Parathyroid adenoma (tissue), 2 donors: ENCODE data around the gene PON3.

Experiments used
- H2AFZ ChIP-seq: fragments of 300-600 bp; sonication (generic); one replicate; pipeline ENCODE4 v1.7.0; 2017; ENCODE audit warnings: antibody characterized with exemption, mild to moderate bottlenecking
- H3K27ac ChIP-seq: fragments of 300-600 bp; sonication (generic); one replicate; pipeline ENCODE4 v1.7.0; 2017
- H3K27me3 ChIP-seq: fragments of 300-600 bp; sonication (generic); one replicate; pipeline ENCODE4 v1.7.0; 2017; ENCODE audit warnings: low read length; ENCODE audit not compliant: control insufficient read depth, insufficient read depth
- H3K36me3 ChIP-seq: fragments of 300-600 bp; sonication (generic); one replicate; pipeline ENCODE4 v1.7.0; 2017; ENCODE audit warnings: low read length; ENCODE audit not compliant: control insufficient read depth, insufficient read depth
- H3K4me1 ChIP-seq: fragments of 300-600 bp; sonication (generic); one replicate; pipeline ENCODE4 v1.7.0; 2017; ENCODE audit warnings: control low read depth
- H3K4me2 ChIP-seq: fragments of 300-600 bp; sonication (generic); one replicate; pipeline ENCODE4 v1.7.0; 2017; ENCODE audit warnings: low read length
- H3K4me3 ChIP-seq: fragments of 300-600 bp; sonication (generic); one replicate; pipeline ENCODE4 v1.7.0; 2017; ENCODE audit warnings: low read depth, low read length
- H3K79me2 ChIP-seq: fragments of 300-600 bp; sonication (generic); one replicate; pipeline ENCODE4 v1.7.0; 2017; ENCODE audit warnings: control low read depth
- H3K9ac ChIP-seq: fragments of 300-600 bp; sonication (generic); one replicate; pipeline ENCODE4 v1.7.0; 2017; ENCODE audit warnings: mild to moderate bottlenecking
- H3K9me3 ChIP-seq: fragments of 300-600 bp; sonication (generic); one replicate; pipeline ENCODE4 v1.7.0; 2017; ENCODE audit warnings: low read length; ENCODE audit not compliant: control insufficient read depth
- CTCF ChIP-seq: fragments of 300-600 bp; sonication (generic); IDR thresholded peaks from one replicate; pipeline ENCODE4 v1.7.0; 2017; ENCODE audit warnings: antibody characterized with exemption, mild to moderate bottlenecking
- donor health status: primary hyperparathyroidism.

Gene PON3

GRCh38 chr7:95322854-95323253, 73.3 kb downstream of the PON3 start:
- Histone ChIP-seq H3K27me3 (no peaks in the 10 kb centered on the region), H3K4me3 (no peak overlapping the region), H3K4me2 (no peak overlapping the region), H3K4me1 (no peaks in the 10 kb centered on the region), H2AFZ (no peak overlapping the region), H3K36me3 (no peaks in the 10 kb centered on the region), H3K9me3 (no peaks in the 10 kb centered on the region), H3K27ac (no peak overlapping the region), H3K79me2 (no peaks in the 10 kb centered on the region), H3K9ac (no peak overlapping the region)
- no peak for TF ChIP-seq CTCF

- Histone ChIP-seq H2AFZ (no peak overlapping the region), H3K36me3 (no peaks in the 10 kb centered on the region), H3K4me3 (no peak overlapping the region), H3K9me3 (no peaks in the 10 kb centered on the region), H3K79me2 (no peaks in the 10 kb centered on the region), H3K4me2 (no peak overlapping the region), H3K9ac (no peak overlapping the region), H3K4me1 (no peaks in the 10 kb centered on the region), H3K27ac (no peak overlapping the region), H3K27me3 (no peaks in the 10 kb centered on the region)
- no peak for TF ChIP-seq CTCF
Measured at GRCh38 chr7:95322396-95322795, 73.8 kb downstream of the PON3 start.

- H3K4me1 ChIP-seq: no peaks in the 10 kb centered on the region
- no peaks in the 10 kb centered on the region for H3K36me3 ChIP-seq
- no peak overlapping the region for H3K27ac ChIP-seq
- no peak overlapping the region for H3K9ac ChIP-seq
- no peaks in the 10 kb centered on the region for H3K9me3 ChIP-seq
- no peak overlapping the region for H3K4me2 ChIP-seq
- no peaks in the 10 kb centered on the region for H3K79me2 ChIP-seq
- H2AFZ ChIP-seq: no peak overlapping the region
- no peaks in the 10 kb centered on the region for H3K27me3 ChIP-seq
- H3K4me3 ChIP-seq: no peak overlapping the region
- no peak for TF ChIP-seq CTCF
Measured at GRCh38 chr7:95321720-95322119, 74.5 kb downstream of the PON3 start.

- no peak overlapping the region for H3K9ac ChIP-seq
- no peaks in the 10 kb centered on the region for H3K36me3 ChIP-seq
- H2AFZ ChIP-seq: no peak overlapping the region
- no peak overlapping the region for H3K4me2 ChIP-seq
- no peak for TF ChIP-seq CTCF
- no peak overlapping the region for H3K4me3 ChIP-seq
- H3K9me3 ChIP-seq: no peaks in the 10 kb centered on the region
- no peak overlapping the region for H3K27ac ChIP-seq
- H3K79me2 ChIP-seq: no peaks in the 10 kb centered on the region
- no peaks in the 10 kb centered on the region for H3K4me1 ChIP-seq
- H3K27me3 ChIP-seq: no peaks in the 10 kb centered on the region
Measured at GRCh38 chr7:95320651-95321050, 75.5 kb downstream of the PON3 start.

GRCh38 chr7:95319570-95319969, 76.6 kb downstream of the PON3 start:
- Histone ChIP-seq H3K36me3 (no peaks in the 10 kb centered on the region), H3K79me2 (no peaks in the 10 kb centered on the region), H3K9me3 (no peaks in the 10 kb centered on the region), H3K9ac (no peak overlapping the region), H3K27me3 (no peaks in the 10 kb centered on the region), H3K4me2 (no peak overlapping the region), H3K27ac (no peak overlapping the region), H3K4me1 (no peaks in the 10 kb centered on the region), H3K4me3 (no peak overlapping the region), H2AFZ (no peak overlapping the region)
- no peak for TF ChIP-seq CTCF
